BLaER1 treated with 17β-estradiol and CSF1 and Interleukin-3, amounts not matched to agents 10 nM and 100 nM (cell line): Measurements from ENCODE around the gene ADIPOR2.
A peak's percentile ranks its signal among the peaks of the same experiment; 100 is the strongest.

Source experiments
- H3K27ac ChIP-seq, 11 experiments: shearing (Covaris generic); formaldehyde crosslinking; 2 replicates each; pipeline ENCODE4 v1.8.1; 2022
- H3K27me3 ChIP-seq, 11 experiments: shearing (Covaris generic); formaldehyde crosslinking; 2 replicates each; pipeline ENCODE4 v1.8.1; 2022
- H3K36me3 ChIP-seq, 11 experiments: shearing (Covaris generic); formaldehyde crosslinking; 2 replicates each; pipeline ENCODE4 v1.8.1; 2022
- H3K4me1 ChIP-seq, 10 experiments: shearing (Covaris generic); formaldehyde crosslinking; 2 replicates each; pipeline ENCODE4 v1.8.1; 2022
- H3K4me2 ChIP-seq, 11 experiments: shearing (Covaris generic); formaldehyde crosslinking; 2 replicates each; pipeline ENCODE4 v1.8.1; 2022
- H3K4me3 ChIP-seq, 10 experiments: shearing (Covaris generic); formaldehyde crosslinking; 2 replicates each; pipeline ENCODE4 v1.8.1; 2022
- H3K9ac ChIP-seq, 11 experiments: shearing (Covaris generic); formaldehyde crosslinking; 2 replicates each; pipeline ENCODE4 v1.8.1; 2022
- H3K9me3 ChIP-seq, 11 experiments: shearing (Covaris generic); formaldehyde crosslinking; replicated peaks in 1 of 11; 2 replicates each; pipeline ENCODE4 v1.8.1; 2022
- H4K20me1 ChIP-seq, 11 experiments: shearing (Covaris generic); formaldehyde crosslinking; 2 replicates each; pipeline ENCODE4 v1.8.1; 2022
- Cebpa-rat ChIP-seq, 11 experiments: shearing (Covaris generic); IDR thresholded peaks; 2 replicates each; pipeline ENCODE4 v1.8.1; 2022

Gene ADIPOR2

GRCh38 chr12:1777798-1778197 lies 86.9 kb downstream of the ADIPOR2 start:
- peaks cover 4 to 21% (median 16%) of the 10 kb centered on the region in 10 experiments; a peak in 15 of 20 replicates for H3K4me1 ChIP-seq
- no peaks in the 10 kb centered on the region for H3K9me3 ChIP-seq
- TF ChIP-seq Cebpa-rat (IDR thresholded peaks at IDR 0.05): no peak
- H3K4me3 ChIP-seq: no peak overlapping the region
- H3K27ac ChIP-seq: no peak overlapping the region
- no peak overlapping the region for H3K4me2 ChIP-seq
- peaks cover 15 to 91% (median 61%) of the 10 kb centered on the region in 11 experiments; a peak in 19 of 22 replicates for H4K20me1 ChIP-seq
- no peaks in the 10 kb centered on the region for H3K27me3 ChIP-seq
- H3K9ac ChIP-seq: no peak overlapping the region
- peaks cover 65 to 100% (median 96%) of the 10 kb centered on the region in 11 experiments for H3K36me3 ChIP-seq

DNA sequence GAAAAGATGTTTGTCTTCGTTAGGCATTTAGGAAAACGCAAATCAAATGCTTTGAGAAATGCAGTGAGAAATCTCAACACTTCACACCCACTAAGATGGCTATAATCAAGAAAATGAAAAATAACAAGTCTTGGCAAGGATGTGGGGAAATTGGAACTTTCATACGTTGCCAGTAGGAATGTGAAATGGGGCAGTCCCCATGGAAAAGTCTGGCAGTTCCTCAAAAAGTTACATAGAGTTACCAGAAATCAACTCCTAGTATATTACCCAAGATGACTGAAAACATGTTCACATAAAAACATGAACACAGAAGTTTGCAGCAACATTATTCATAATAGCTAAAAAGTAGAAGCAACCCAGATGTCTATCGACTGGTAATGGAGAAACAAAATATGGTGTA lies 88.0 kb downstream of the ADIPOR2 start:
- Histone ChIP-seq H4K20me1 (peaks cover 15 to 91% (median 66%) of the 10 kb centered on the region in 11 experiments; a peak in 19 of 22 replicates), H3K27me3 (no peaks in the 10 kb centered on the region), H3K4me1 (peaks cover 4 to 21% (median 15%) of the 10 kb centered on the region in 10 experiments; a peak in 15 of 20 replicates), H3K36me3 (peaks cover 65 to 100% (median 96%) of the 10 kb centered on the region in 11 experiments), H3K9me3 (no peaks in the 10 kb centered on the region), H3K27ac (no peak overlapping the region), H3K4me3 (no peak overlapping the region), H3K4me2 (no peak overlapping the region), H3K9ac (no peak overlapping the region)
- no peak for TF ChIP-seq Cebpa-rat (IDR thresholded peaks at IDR 0.05)

GRCh38 chr12:1779783-1780182 lies 88.9 kb downstream of the ADIPOR2 start:
- Histone ChIP-seq H3K9me3 (no peaks in the 10 kb centered on the region), H3K4me1 (peaks cover 4 to 20% (median 14%) of the 10 kb centered on the region in 10 experiments; a peak in 15 of 20 replicates), H3K27ac (no peak overlapping the region), H3K9ac (no peak overlapping the region), H3K27me3 (no peaks in the 10 kb centered on the region), H3K4me3 (no peak overlapping the region), H4K20me1 (peaks cover 9 to 87% (median 59%) of the 10 kb centered on the region in 11 experiments; a peak in 18 of 22 replicates), H3K4me2 (no peak overlapping the region), H3K36me3 (peaks cover 63 to 100% (median 97%) of the 10 kb centered on the region in 11 experiments)
- TF ChIP-seq Cebpa-rat (IDR thresholded peaks at IDR 0.05): no peak

- Histone ChIP-seq H3K9me3 (no peaks in the 10 kb centered on the region), H3K36me3 (peaks cover 72 to 100% (median 98%) of the 10 kb centered on the region in 11 experiments)
- no peak for TF ChIP-seq Cebpa-rat (IDR thresholded peaks at IDR 0.05)
Measured at GRCh38 chr12:1781772-1782171, 90.9 kb downstream of the ADIPOR2 start.

DNA sequence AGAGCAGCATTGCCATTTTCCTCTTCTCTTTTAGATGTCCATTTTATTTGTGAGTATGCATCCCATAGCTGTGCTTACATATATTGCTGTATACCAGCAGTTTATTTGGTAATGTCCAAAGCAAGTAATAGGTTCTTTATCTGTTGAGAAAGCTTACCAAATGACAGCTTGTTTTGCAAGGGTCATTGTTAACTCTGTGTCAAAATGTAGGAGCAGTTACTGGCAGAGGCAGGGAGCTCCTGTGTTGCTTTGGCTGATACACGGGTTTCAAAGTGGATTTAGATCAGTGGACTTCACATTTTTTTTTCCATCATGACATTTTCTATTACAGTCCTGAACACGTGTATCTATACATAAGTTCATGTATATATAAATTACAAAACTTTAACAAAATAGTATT lies 91.3 kb downstream of the ADIPOR2 start:
- peaks cover 0 to 10% (median 7%) of the 10 kb centered on the region in 10 experiments; a peak in 7 of 20 replicates for H3K4me1 ChIP-seq
- no peaks in the 10 kb centered on the region for H3K9me3 ChIP-seq
- H3K4me2 ChIP-seq: no peak overlapping the region
- no peaks in the 10 kb centered on the region for H3K27me3 ChIP-seq
- H3K9ac ChIP-seq: no peak overlapping the region
- no peak for TF ChIP-seq Cebpa-rat (IDR thresholded peaks at IDR 0.05)
- no peak overlapping the region for H3K27ac ChIP-seq
- H3K4me3 ChIP-seq: no peak overlapping the region
- H4K20me1 ChIP-seq: peaks cover 0 to 89% (median 52%) of the 10 kb centered on the region in 11 experiments; a peak in 13 of 22 replicates
- H3K36me3 ChIP-seq: peaks cover 76 to 100% (median 100%) of the 10 kb centered on the region in 11 experiments

More at GRCh38 chr12:1781772-1782171, 90.9 kb downstream of the ADIPOR2 start:
- H3K4me2 ChIP-seq: no peak overlapping the region
- peaks cover 0 to 87% (median 52%) of the 10 kb centered on the region in 11 experiments; a peak in 14 of 22 replicates for H4K20me1 ChIP-seq
- no peak overlapping the region for H3K27ac ChIP-seq
- no peaks in the 10 kb centered on the region for H3K27me3 ChIP-seq
- peaks cover 0 to 10% (median 8%) of the 10 kb centered on the region in 10 experiments; a peak in 12 of 20 replicates for H3K4me1 ChIP-seq
- H3K9ac ChIP-seq: peak overlapping the region in 1 of 11 experiments; percentile 1; a peak in 1 of 22 replicates
- no peak overlapping the region for H3K4me3 ChIP-seq

GRCh38 chr12:1787714-1788113 lies 96.8 kb downstream of the ADIPOR2 start:
- Histone ChIP-seq H3K4me2 (no peak overlapping the region), H3K36me3 (peaks cover 40 to 69% (median 61%) of the 10 kb centered on the region in 11 experiments), H3K27me3 (no peaks in the 10 kb centered on the region)

GRCh38 chr12:1790444-1790843 lies 99.6 kb downstream of the ADIPOR2 start:
- no peak for TF ChIP-seq Cebpa-rat (IDR thresholded peaks at IDR 0.05)
- Histone ChIP-seq H3K36me3 (peaks cover 25 to 65% (median 47%) of the 10 kb centered on the region in 11 experiments), H3K4me3 (no peak overlapping the region), H3K27ac (peak overlapping the region in 5 of 11 experiments; percentile 13 to 46 (median 41); a peak in 5 of 22 replicates), H4K20me1 (peaks cover 0 to 59% (median 35%) of the 10 kb centered on the region in 11 experiments; a peak in 15 of 22 replicates), H3K9me3 (no peaks in the 10 kb centered on the region), H3K4me1 (peaks cover 37 to 65% (median 60%) of the 10 kb centered on the region in 10 experiments), H3K9ac (peak overlapping the region in 4 of 11 experiments; percentile 9 to 16 (median 14); a peak in 4 of 22 replicates), H3K27me3 (no peaks in the 10 kb centered on the region), H3K4me2 (peak overlapping the region in 9 of 11 experiments; percentile 4 to 56 (median 44); a peak in 15 of 22 replicates)

More at GRCh38 chr12:1787714-1788113, 96.8 kb downstream of the ADIPOR2 start:
- H3K4me1 ChIP-seq: peaks cover 21 to 42% (median 40%) of the 10 kb centered on the region in 10 experiments
- H3K27ac ChIP-seq: no peak overlapping the region
- no peak overlapping the region; a peak in 1 of 22 replicates for H3K9ac ChIP-seq
- H4K20me1 ChIP-seq: peaks cover 0 to 75% (median 47%) of the 10 kb centered on the region in 11 experiments; a peak in 15 of 22 replicates
- no peak for TF ChIP-seq Cebpa-rat (IDR thresholded peaks at IDR 0.05)
- no peak overlapping the region for H3K4me3 ChIP-seq
- no peaks in the 10 kb centered on the region for H3K9me3 ChIP-seq

DNA sequence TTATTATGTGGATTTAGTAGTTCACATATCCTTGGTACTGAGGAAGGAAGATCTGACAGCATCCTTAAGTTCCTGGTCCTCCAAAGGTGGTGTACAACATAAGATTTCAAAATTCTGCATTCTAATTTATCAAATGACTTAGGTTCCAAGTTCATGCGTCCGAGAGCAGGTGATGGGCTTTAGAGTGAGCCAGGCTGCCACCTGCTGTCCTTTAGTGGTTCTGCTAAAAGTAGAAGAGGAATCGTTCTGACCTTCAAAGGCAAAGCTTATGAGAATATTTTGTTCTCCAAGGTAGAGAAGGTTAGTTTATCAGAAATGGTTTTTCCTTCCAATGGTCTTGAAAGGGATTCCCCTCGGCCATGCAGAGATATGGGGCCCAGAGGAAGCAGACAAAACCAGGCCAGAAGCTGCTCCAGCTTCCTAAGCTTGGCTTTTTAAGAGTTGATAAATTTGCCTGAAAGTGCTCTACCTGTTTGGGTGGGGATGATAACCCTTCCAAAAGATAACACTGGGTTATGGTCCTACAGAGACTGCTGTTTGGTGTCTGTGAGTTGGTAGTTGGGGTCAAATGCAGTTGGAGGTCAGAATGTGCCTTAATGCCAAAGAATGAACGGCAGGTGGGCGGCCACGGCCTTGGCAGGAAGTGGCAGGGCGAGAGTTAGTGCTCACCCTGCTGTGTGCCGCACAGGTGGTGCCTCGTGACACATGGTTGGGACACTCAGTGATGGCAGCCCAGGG lies 100.4 kb downstream of the ADIPOR2 start:
- H3K9me3 ChIP-seq: no peaks in the 10 kb centered on the region
- peak overlapping the region in 9 of 11 experiments; percentile 3 to 62 (median 56); a peak in 16 of 22 replicates for H3K4me2 ChIP-seq
- H3K27ac ChIP-seq: peak overlapping the region in 7 of 11 experiments; percentile 9 to 50 (median 23); a peak in 5 of 22 replicates
- peaks cover 0 to 60% (median 35%) of the 10 kb centered on the region in 11 experiments; a peak in 15 of 22 replicates for H4K20me1 ChIP-seq
- H3K9ac ChIP-seq: peak overlapping the region in 7 of 11 experiments; percentile 3 to 47 (median 18); a peak in 7 of 22 replicates
- no peak for TF ChIP-seq Cebpa-rat (IDR thresholded peaks at IDR 0.05)
- H3K4me1 ChIP-seq: peaks cover 36 to 69% (median 66%) of the 10 kb centered on the region in 10 experiments
- H3K27me3 ChIP-seq: no peaks in the 10 kb centered on the region
- H3K4me3 ChIP-seq: no peak overlapping the region
- H3K36me3 ChIP-seq: peaks cover 19 to 57% (median 39%) of the 10 kb centered on the region in 11 experiments
